Measurements from ENCODE around the gene STIP1.

The STIP1 gene

DNA sequence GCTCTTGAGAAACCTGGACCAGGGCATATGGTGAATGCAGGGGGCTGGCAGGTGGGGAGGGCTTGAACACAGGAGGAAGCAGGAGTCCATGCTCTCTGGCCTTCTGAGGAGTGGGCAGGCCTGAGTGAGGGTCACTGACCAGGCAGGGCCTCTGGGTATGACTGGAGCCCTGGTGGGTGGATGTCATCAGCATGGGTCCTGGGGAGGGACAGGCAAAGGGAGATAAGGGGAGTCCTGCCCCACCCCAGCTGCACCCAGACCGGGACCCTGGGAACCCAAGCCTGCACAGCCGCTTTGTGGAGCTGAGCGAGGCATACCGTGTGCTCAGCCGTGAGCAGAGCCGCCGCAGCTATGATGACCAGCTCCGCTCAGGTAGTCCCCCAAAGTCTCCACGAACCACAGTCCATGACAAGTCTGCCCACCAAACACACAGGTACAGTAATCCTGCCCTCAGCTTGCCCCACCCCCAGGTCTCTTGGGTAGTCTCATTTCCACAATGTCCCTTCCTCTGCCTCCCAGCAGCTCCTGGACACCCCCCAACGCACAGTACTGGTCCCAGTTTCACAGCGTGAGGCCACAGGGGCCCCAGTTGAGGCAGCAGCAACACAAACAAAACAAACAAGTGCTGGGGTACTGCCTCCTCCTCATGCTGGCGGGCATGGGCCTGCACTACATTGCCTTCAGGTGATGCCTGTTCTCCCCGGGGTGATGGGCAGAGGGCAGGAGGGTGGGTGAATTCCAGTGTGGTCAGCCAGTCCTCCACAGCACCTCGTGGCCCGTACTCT is 46.4 kb downstream of the STIP1 start:
- Histone ChIP-seq H3K9me3 (ENCODE audit: control insufficient read depth, insufficient read depth, low read length) (no peaks in the 10 kb centered on the region), H3K36me3 (ENCODE audit: control insufficient read depth, insufficient read depth, low read length) (0 out of 2 replicates have a peak, but pooled peaks cover 1% of the 10 kb centered on the region), H3K27ac (ENCODE audit: low read length) (no peak overlapping the region), H3K4me3 (ENCODE audit: low read length) (no peak overlapping the region), H3K4me1 (ENCODE audit: control insufficient read depth, insufficient read depth, low read length) (peaks cover 2% of the 10 kb centered on the region; the same call in 1 of the 2 replicates), H3K27me3 (ENCODE audit: control insufficient read depth, insufficient read depth, low read length) (no peaks in the 10 kb centered on the region)
- no CpG with 5 or more reads among the region's 15 CpGs for WGBS (ENCODE audit: insufficient coverage, insufficient read length)
- DNase-seq (ENCODE audit: low read depth, low spot score), result no peak

DNA sequence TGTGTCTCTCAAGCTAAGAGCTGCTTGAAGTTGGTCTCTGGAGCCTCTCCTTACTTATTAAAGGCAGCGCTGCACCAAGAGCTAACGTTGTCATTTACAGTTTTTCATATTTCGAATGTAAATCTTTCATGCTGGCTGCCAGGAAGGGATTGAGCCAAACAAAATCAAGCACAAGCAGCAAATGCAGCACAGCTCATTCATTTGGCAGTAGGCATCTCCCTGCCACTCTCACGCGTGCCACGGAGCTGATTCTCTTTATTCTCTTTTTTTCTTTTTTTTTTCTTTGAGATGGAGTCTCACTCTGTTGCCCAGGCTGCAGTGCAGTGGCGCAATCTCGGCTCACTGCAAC is 47.0 kb downstream of the STIP1 start:
- Histone ChIP-seq H3K4me3 (ENCODE audit: low read length) (no peak overlapping the region), H3K4me1 (ENCODE audit: control insufficient read depth, insufficient read depth, low read length) (peaks cover 2% of the 10 kb centered on the region; the same call in 1 of the 2 replicates), H3K27ac (ENCODE audit: low read length) (no peak overlapping the region), H3K9me3 (ENCODE audit: control insufficient read depth, insufficient read depth, low read length) (no peaks in the 10 kb centered on the region), H3K36me3 (ENCODE audit: control insufficient read depth, insufficient read depth, low read length) (0 out of 2 replicates have a peak, but pooled peaks cover 3% of the 10 kb centered on the region), H3K27me3 (ENCODE audit: control insufficient read depth, insufficient read depth, low read length) (no peaks in the 10 kb centered on the region)
- DNase-seq (ENCODE audit: low read depth, low spot score), result no peak
- WGBS (ENCODE audit: insufficient coverage, insufficient read length), result no CpG with 5 or more reads among the region's 8 CpGs

DNA sequence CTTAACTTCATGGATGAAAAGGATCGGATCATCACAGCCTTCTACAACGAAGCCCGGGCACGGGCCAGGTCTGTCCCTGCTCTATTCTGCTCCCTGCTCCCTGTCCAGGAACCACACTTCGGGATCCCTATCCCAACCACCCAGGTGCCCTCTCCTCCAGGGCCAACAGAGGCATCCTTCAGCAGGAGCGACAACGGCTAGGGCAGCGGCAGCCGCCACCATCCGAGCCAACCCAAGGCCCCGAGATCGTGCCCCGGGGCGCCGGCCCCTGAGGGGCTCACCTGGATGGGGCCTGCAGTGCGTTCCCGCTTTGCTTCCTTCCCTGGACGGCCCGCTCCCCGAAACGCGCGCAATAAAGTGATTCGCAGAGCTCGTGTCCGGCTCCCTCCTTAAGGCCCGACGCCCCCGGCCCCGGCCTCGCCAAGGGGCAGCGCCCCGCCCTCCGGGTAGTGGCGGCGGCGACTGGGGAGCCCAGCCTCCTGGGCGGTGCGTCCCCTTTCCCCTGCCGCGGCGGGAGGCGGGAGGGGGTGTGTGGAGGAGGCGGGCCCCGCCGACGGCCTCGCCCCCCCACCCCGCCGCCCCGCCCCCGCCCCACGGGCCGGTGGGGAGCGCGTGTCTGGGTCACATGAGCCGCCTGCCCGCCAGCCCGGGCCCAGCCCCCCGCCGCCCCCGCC is 48.1 kb downstream of the STIP1 start, which contains the start of gene VEGFB:
TSS of gene VEGFB (plus strand) at position 672 of the 674 bp plus-strand sequence. CDS start 250 bp downstream, outside the sequence.
- H3K27me3 ChIP-seq (ENCODE audit: control insufficient read depth, insufficient read depth, low read length), result no peaks in the 10 kb centered on the region
- no CpG with 5 or more reads among the region's 62 CpGs for WGBS (ENCODE audit: insufficient coverage, insufficient read length)
- H3K36me3 ChIP-seq (ENCODE audit: control insufficient read depth, insufficient read depth, low read length), result peaks cover 7% of the 10 kb centered on the region; the same call in 1 of the 2 replicates
- no peak within 1 kb of the TSS for H3K27ac ChIP-seq (ENCODE audit: low read length)
- DNase-seq (ENCODE audit: low read depth, low spot score), result no peak
- peaks cover 2% of the 10 kb centered on the region; the same call in 1 of the 2 replicates for H3K4me1 ChIP-seq (ENCODE audit: control insufficient read depth, insufficient read depth, low read length)
- H3K9me3 ChIP-seq (ENCODE audit: control insufficient read depth, insufficient read depth, low read length), result no peaks in the 10 kb centered on the region
- peak within 1 kb of the TSS; percentile 48; the same call in 1 of the 2 replicates for H3K4me3 ChIP-seq (ENCODE audit: low read length)

DNA sequence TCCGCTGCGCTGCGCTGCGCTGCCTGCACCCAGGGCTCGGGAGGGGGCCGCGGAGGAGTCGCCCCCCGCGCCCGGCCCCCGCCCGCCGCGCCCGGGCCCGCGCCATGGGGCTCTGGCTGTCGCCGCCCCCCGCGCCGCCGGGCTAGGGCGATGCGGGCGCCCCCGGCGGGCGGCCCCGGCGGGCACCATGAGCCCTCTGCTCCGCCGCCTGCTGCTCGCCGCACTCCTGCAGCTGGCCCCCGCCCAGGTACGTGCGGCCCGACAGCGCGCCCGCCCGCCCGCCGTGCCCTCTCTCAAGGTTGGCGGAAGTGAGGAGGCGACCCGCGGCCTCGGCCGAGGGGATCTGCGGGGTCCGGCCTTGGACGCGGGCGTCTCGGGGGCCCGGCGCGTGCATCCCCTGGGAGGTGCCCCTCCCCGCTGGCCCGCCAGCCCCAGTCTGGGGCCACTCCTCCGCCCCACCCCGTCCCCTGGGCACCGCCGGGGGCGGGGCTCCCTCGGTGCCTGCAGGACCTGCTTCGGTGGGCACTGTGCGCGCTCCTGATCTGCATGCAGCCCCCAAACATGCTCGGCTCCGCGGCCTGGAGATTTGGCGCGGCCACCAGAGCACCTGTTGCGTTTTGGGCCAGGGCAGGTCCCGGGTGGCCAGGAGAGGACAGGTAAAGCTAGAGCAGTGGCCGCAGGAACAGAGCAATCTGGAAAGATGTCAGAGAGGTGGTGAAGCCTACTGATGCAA is 48.8 kb downstream of the STIP1 start:
- Histone ChIP-seq H3K36me3 (ENCODE audit: control insufficient read depth, insufficient read depth, low read length) (peaks cover 7% of the 10 kb centered on the region; the same call in 1 of the 2 replicates), H3K27me3 (ENCODE audit: control insufficient read depth, insufficient read depth, low read length) (no peaks in the 10 kb centered on the region), H3K4me1 (ENCODE audit: control insufficient read depth, insufficient read depth, low read length) (peaks cover 2% of the 10 kb centered on the region; the same call in 1 of the 2 replicates), H3K4me3 (ENCODE audit: low read length) (peak overlapping the region; percentile 48; the same call in 1 of the 2 replicates), H3K27ac (ENCODE audit: low read length) (no peak overlapping the region), H3K9me3 (ENCODE audit: control insufficient read depth, insufficient read depth, low read length) (no peaks in the 10 kb centered on the region)
- DNase-seq (ENCODE audit: low read depth, low spot score), result no peak
- no CpG with 5 or more reads among the region's 80 CpGs for WGBS (ENCODE audit: insufficient coverage, insufficient read length)

DNA sequence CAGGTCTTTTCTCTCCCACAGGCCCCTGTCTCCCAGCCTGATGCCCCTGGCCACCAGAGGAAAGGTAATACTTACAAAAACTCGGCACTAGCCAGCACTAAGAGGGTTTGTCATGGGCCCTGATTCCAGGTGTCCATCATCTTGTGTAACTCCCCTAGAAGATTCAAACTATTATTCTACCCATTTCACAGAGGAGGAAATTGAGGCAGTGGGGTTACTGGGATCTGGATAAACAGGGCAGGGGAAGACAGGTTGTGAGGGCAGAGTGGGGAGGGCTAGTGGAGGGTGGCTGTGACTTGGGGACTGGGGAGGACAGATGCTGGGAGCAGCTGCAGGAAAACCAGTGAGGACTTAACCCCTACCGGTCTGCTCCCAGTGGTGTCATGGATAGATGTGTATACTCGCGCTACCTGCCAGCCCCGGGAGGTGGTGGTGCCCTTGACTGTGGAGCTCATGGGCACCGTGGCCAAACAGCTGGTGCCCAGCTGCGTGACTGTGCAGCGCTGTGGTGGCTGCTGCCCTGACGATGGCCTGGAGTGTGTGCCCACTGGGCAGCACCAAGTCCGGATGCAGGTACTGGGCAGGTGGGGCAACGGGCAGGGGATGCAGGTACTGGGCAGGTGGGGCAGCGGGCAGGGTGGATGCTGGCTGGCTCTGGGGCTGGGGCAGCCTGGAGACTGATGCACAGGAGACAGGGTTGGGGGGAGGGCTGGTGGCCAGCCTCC is 49.6 kb downstream of the STIP1 start:
- no CpG with 5 or more reads among the region's 12 CpGs for WGBS (ENCODE audit: insufficient coverage, insufficient read length)
- DNase-seq (ENCODE audit: low read depth, low spot score), result no peak
- H3K36me3 ChIP-seq (ENCODE audit: control insufficient read depth, insufficient read depth, low read length), result peaks cover 7% of the 10 kb centered on the region; the same call in 1 of the 2 replicates
- H3K27me3 ChIP-seq (ENCODE audit: control insufficient read depth, insufficient read depth, low read length), result no peaks in the 10 kb centered on the region
- H3K4me1 ChIP-seq (ENCODE audit: control insufficient read depth, insufficient read depth, low read length), result peaks cover 4% of the 10 kb centered on the region; the same call in 1 of the 2 replicates
- H3K4me3 ChIP-seq (ENCODE audit: low read length), result peak overlapping the region; percentile 48; the same call in 1 of the 2 replicates
- no peaks in the 10 kb centered on the region for H3K9me3 ChIP-seq (ENCODE audit: control insufficient read depth, insufficient read depth, low read length)
- no peak overlapping the region for H3K27ac ChIP-seq (ENCODE audit: low read length)

DNA sequence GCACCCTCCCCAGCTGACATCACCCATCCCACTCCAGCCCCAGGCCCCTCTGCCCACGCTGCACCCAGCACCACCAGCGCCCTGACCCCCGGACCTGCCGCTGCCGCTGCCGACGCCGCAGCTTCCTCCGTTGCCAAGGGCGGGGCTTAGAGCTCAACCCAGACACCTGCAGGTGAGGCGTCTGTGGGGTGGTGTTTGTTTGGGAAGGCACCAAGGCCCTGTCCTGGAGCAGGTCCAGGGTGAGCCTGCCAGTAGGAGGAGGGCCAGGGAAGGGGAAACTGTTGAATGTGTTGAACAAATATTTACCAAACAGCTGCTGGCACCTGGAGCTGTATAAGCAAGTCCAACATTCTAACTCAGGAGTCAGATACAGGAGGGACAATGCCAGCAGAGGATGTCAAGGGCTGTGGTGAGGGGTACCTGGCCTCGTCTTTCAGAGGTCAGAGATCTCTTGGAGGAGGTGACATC is 51.5 kb downstream of the STIP1 start:
- no peak for DNase-seq (ENCODE audit: low read depth, low spot score)
- Histone ChIP-seq H3K27ac (ENCODE audit: low read length) (no peak overlapping the region), H3K9me3 (ENCODE audit: control insufficient read depth, insufficient read depth, low read length) (no peaks in the 10 kb centered on the region), H3K27me3 (ENCODE audit: control insufficient read depth, insufficient read depth, low read length) (no peaks in the 10 kb centered on the region), H3K36me3 (ENCODE audit: control insufficient read depth, insufficient read depth, low read length) (peaks cover 7% of the 10 kb centered on the region; the same call in 1 of the 2 replicates), H3K4me3 (ENCODE audit: low read length) (no peak overlapping the region), H3K4me1 (ENCODE audit: control insufficient read depth, insufficient read depth, low read length) (peaks cover 4% of the 10 kb centered on the region; the same call in 1 of the 2 replicates)
- no CpG with 5 or more reads among the region's 12 CpGs for WGBS (ENCODE audit: insufficient coverage, insufficient read length)

DNA sequence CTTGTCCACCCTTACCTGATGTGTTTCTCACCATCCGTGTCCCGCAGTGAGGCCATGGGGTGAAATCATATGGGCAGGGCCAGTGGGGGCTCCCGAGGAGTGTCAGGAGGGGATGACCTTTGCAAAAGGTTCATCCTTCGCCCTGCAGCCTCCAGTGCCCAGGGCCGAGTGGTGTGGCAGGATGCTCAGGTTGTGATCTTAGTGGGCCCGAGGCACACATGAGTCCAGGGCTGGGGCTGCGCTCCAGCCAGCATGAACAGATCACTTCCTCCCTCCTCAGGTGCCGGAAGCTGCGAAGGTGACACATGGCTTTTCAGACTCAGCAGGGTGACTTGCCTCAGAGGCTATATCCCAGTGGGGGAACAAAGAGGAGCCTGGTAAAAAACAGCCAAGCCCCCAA is 52.1 kb downstream of the STIP1 start:
- peaks cover 4% of the 10 kb centered on the region for H3K4me1 ChIP-seq (ENCODE audit: control insufficient read depth, insufficient read depth, low read length)
- no CpG with 5 or more reads among the region's 9 CpGs for WGBS (ENCODE audit: insufficient coverage, insufficient read length)
- peaks cover 7% of the 10 kb centered on the region; the same call in 1 of the 2 replicates for H3K36me3 ChIP-seq (ENCODE audit: control insufficient read depth, insufficient read depth, low read length)
- no peak for DNase-seq (ENCODE audit: low read depth, low spot score)
- no peak overlapping the region for H3K27ac ChIP-seq (ENCODE audit: low read length)
- no peak overlapping the region for H3K4me3 ChIP-seq (ENCODE audit: low read length)
- no peaks in the 10 kb centered on the region for H3K27me3 ChIP-seq (ENCODE audit: control insufficient read depth, insufficient read depth, low read length)
- H3K9me3 ChIP-seq (ENCODE audit: control insufficient read depth, insufficient read depth, low read length), result no peaks in the 10 kb centered on the region

DNA sequence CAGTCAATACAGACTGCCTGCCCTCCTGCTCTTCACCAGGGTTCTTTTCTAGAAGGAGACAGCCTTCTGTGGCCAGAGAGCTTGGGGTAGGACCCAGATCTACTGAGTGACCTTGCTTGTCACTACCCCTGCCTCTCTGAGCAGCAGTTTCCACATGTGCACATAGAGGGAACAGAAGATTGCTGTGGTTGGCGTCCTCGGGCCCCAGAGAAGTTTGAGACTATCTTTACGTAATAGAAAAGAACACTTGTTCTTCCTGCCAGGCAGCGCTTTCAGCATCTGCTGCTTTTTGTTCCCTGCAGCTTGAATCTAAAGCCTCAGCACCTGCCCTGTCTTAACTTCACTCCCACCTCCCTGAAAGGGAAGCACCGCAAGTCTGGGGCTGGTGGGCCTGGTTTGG is 53.0 kb downstream of the STIP1 start:
- WGBS (ENCODE audit: insufficient coverage, insufficient read length), result no CpG with 5 or more reads among the region's 5 CpGs
- Histone ChIP-seq H3K4me1 (ENCODE audit: control insufficient read depth, insufficient read depth, low read length) (peaks cover 2% of the 10 kb centered on the region), H3K9me3 (ENCODE audit: control insufficient read depth, insufficient read depth, low read length) (no peaks in the 10 kb centered on the region), H3K4me3 (ENCODE audit: low read length) (no peak overlapping the region), H3K36me3 (ENCODE audit: control insufficient read depth, insufficient read depth, low read length) (peaks cover 14% of the 10 kb centered on the region; the same call in 1 of the 2 replicates), H3K27me3 (ENCODE audit: control insufficient read depth, insufficient read depth, low read length) (no peaks in the 10 kb centered on the region), H3K27ac (ENCODE audit: low read length) (no peak overlapping the region)
- no peak for DNase-seq (ENCODE audit: low read depth, low spot score)

DNA sequence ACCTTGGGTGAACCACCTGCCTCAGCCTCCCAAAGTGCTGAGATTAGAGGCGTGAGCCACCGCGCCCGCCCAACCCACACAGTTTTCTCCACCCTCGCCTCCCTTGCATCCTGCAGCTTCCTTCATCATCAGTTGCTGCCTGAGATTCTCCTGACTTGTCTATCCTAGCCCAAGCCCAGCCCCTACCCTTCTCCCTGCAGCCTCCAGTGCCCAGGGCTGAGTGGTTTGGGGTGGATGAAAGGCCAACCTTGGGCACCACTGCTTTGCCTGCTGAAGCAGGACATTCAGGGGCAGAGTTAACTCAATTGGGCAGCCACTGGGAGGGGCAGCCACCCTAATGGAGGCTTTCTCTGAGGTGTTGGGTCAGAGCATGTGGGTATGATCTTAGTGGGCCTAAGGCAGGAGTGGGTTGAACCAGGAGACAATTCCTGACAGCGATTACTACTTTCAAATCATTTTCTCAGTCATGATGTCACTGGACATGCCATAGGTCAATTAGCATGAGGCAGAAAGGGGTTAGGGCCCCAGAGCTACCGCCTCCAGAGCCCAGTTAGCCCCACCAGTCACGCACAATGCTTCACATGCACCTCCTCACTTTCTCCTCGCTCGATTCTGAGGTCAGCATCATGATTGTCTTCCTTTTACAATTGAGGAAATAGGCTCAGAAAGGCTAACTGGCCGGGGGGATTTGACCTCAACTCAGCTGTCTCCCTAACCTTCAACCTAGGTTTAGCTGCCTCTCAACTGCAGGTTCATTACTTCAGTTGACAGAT is 53.9 kb downstream of the STIP1 start:
- H3K27ac ChIP-seq (ENCODE audit: low read length), result no peak overlapping the region
- no peaks in the 10 kb centered on the region for H3K27me3 ChIP-seq (ENCODE audit: control insufficient read depth, insufficient read depth, low read length)
- no peaks in the 10 kb centered on the region for H3K9me3 ChIP-seq (ENCODE audit: control insufficient read depth, insufficient read depth, low read length)
- WGBS (ENCODE audit: insufficient coverage, insufficient read length), result no CpG with 5 or more reads among the region's 11 CpGs
- H3K36me3 ChIP-seq (ENCODE audit: control insufficient read depth, insufficient read depth, low read length), result peaks cover 16% of the 10 kb centered on the region; the same call in 1 of the 2 replicates
- no peak for DNase-seq (ENCODE audit: low read depth, low spot score)
- H3K4me1 ChIP-seq (ENCODE audit: control insufficient read depth, insufficient read depth, low read length), result peaks cover 2% of the 10 kb centered on the region
- peak overlapping the region; percentile 73; the same call in 1 of the 2 replicates for H3K4me3 ChIP-seq (ENCODE audit: low read length)
